Chondrocyte (in vitro differentiated cells): ENCODE results near the gene SLC34A2. TPM values are rescaled to one million over a fixed set of nuclear protein-coding genes. Genes with fewer than 3 reads are reported as not detected.

Experiments
- DNase-seq: peaks from one replicate; pipeline ENCODE4 v3.0.0; 2021; ENCODE audit warnings: mixed read lengths, low spot score
- H3K27ac Mint-ChIP-seq: one replicate; pipeline ENCODE4 v1.8.0; 2021; ENCODE audit warnings: mild to moderate bottlenecking, moderate library complexity, mixed read lengths; ENCODE audit not compliant: unreplicated experiment
- H3K27me3 Mint-ChIP-seq: 2 replicates; pipeline ENCODE4 v1.8.0; 2021; ENCODE audit warnings: low read depth, mixed read lengths
- H3K36me3 Mint-ChIP-seq: 2 replicates; pipeline ENCODE4 v1.8.0; 2021; ENCODE audit warnings: low read depth, mixed read lengths
- H3K4me1 Mint-ChIP-seq: 2 replicates; pipeline ENCODE4 v1.8.0; 2021; ENCODE audit warnings: low read depth, mild to moderate bottlenecking, mixed read lengths
- H3K4me3 Mint-ChIP-seq: one replicate; pipeline ENCODE4 v1.8.0; 2021; ENCODE audit warnings: mild to moderate bottlenecking, moderate library complexity, mixed read lengths; ENCODE audit not compliant: unreplicated experiment
- H3K9me3 Mint-ChIP-seq: 2 replicates; pipeline ENCODE4 v1.8.0; 2021; ENCODE audit warnings: low read depth, mixed read lengths
- CTCF ChIP-seq: fragments of 200-600 bp; sonication (generic); IDR thresholded peaks from 2 replicates; pipeline ENCODE4 v1.5.0; 2021; ENCODE audit warnings: antibody characterized with exemption, mild to moderate bottlenecking, moderate library complexity
- total RNA-seq: library from RNA; stranded (reverse); gene quantifications from 3 replicates; pipeline ENCODE4 v1.2.1, GENCODE V29; 2021

SLC34A2 gene
- total RNA-seq, 1 donor from 2014 or later: not detected

- H3K4me3 Mint-ChIP-seq: no peak overlapping the region
- no peak for TF ChIP-seq CTCF
- no peaks in the 10 kb centered on the region for H3K36me3 Mint-ChIP-seq
- no peaks in the 10 kb centered on the region for H3K4me1 Mint-ChIP-seq
- peaks cover 22% of the 10 kb centered on the region for H3K27me3 Mint-ChIP-seq
- H3K27ac Mint-ChIP-seq: no peak overlapping the region
- DNase-seq: no peak
- H3K9me3 Mint-ChIP-seq: no peaks in the 10 kb centered on the region
Observed at GRCh38 chr4:25662306-25662705, 6.7 kb downstream of the SLC34A2 start.

GRCh38 chr4:25663781-25664180 is 8.1 kb downstream of the SLC34A2 start:
- Mint-ChIP-seq H3K27me3 (peaks cover 17% of the 10 kb centered on the region), H3K9me3 (no peaks in the 10 kb centered on the region)

GRCh38 chr4:25666031-25666630 is 10.5 kb downstream of the SLC34A2 start:
- Mint-ChIP-seq H3K4me3 (no peak overlapping the region), H3K27ac (no peak overlapping the region), H3K27me3 (peaks cover 32% of the 10 kb centered on the region), H3K9me3 (no peaks in the 10 kb centered on the region), H3K4me1 (no peaks in the 10 kb centered on the region), H3K36me3 (no peaks in the 10 kb centered on the region)
- DNase-seq: no peak
- no peak for TF ChIP-seq CTCF

More at GRCh38 chr4:25663781-25664180, 8.1 kb downstream of the SLC34A2 start:
- Mint-ChIP-seq H3K27ac (no peak overlapping the region), H3K4me1 (no peaks in the 10 kb centered on the region), H3K36me3 (no peaks in the 10 kb centered on the region), H3K4me3 (no peak overlapping the region)
- DNase-seq: no peak
- no peak for TF ChIP-seq CTCF

GRCh38 chr4:25667931-25668557 is 12.4 kb downstream of the SLC34A2 start:
- Mint-ChIP-seq H3K27me3 (peaks cover 36% of the 10 kb centered on the region), H3K9me3 (no peaks in the 10 kb centered on the region), H3K4me3 (no peak overlapping the region), H3K27ac (no peak overlapping the region), H3K4me1 (no peaks in the 10 kb centered on the region), H3K36me3 (no peaks in the 10 kb centered on the region)
- no peak for TF ChIP-seq CTCF
- DNase-seq: no peak

GRCh38 chr4:25670991-25671390 is 15.3 kb downstream of the SLC34A2 start:
- Mint-ChIP-seq H3K4me1 (no peaks in the 10 kb centered on the region), H3K36me3 (no peaks in the 10 kb centered on the region), H3K27me3 (peaks cover 22% of the 10 kb centered on the region), H3K27ac (no peak overlapping the region), H3K4me3 (no peak overlapping the region), H3K9me3 (no peaks in the 10 kb centered on the region)
- no peak for TF ChIP-seq CTCF
- DNase-seq: no peak
